ENCODE results near the gene CNPY3.

Gene CNPY3

GRCh38 chr6:42961020-42961470 is 31.8 kb downstream of the CNPY3 start:
- DNase-seq = no peak

GRCh38 chr6:42962096-42962495 is 32.8 kb downstream of the CNPY3 start:
- DNase-seq = no peak

GRCh38 chr6:42962502-42963178 is 33.4 kb downstream of the CNPY3 start:
- DNase-seq = no peak

GRCh38 chr6:42963179-42963854 is 34.0 kb downstream of the CNPY3 start:
- no peak for DNase-seq

GRCh38 chr6:42963855-42964605 is 34.8 kb downstream of the CNPY3 start:
- DNase-seq = no peak

GRCh38 chr6:42966571-42966970 is 37.3 kb downstream of the CNPY3 start:
- DNase-seq = no peak

GRCh38 chr6:42967228-42967627 is 37.9 kb downstream of the CNPY3 start:
- no peak for DNase-seq

- DNase-seq = no peak
These were observed 38.9 kb downstream of the CNPY3 start for GRCh38 chr6:42968126-42968701.

- DNase-seq = no peak
These were observed 39.5 kb downstream of the CNPY3 start for GRCh38 chr6:42968783-42969182.

- DNase-seq = no peak
These were observed 40.2 kb downstream of the CNPY3 start for GRCh38 chr6:42969431-42969830.

- no peak for DNase-seq
These were observed 40.7 kb downstream of the CNPY3 start for GRCh38 chr6:42969934-42970333.

- DNase-seq = no peak
These were observed 41.8 kb downstream of the CNPY3 start for GRCh38 chr6:42970871-42971612.

- no peak for DNase-seq
These were observed 42.6 kb downstream of the CNPY3 start for GRCh38 chr6:42971746-42972327.

- no peak for DNase-seq
These were observed 44.6 kb downstream of the CNPY3 start for GRCh38 chr6:42973926-42974325.

- DNase-seq = no peak
These were observed 45.7 kb downstream of the CNPY3 start for GRCh38 chr6:42974919-42975505.

- DNase-seq = no peak
These were observed 49.2 kb downstream of the CNPY3 start for GRCh38 chr6:42978487-42978838.

- peak; percentile 95 for DNase-seq
These were observed 49.7 kb downstream of the CNPY3 start, which contains the start of gene PEX6 for GRCh38 chr6:42978839-42979522. TSS of gene PEX6 (minus strand) at chr6:42979181. CDS start at chr6:42979150, 31 bp downstream.

GRCh38 chr6:42979523-42980177 is 50.4 kb downstream of the CNPY3 start:
- DNase-seq = no peak

- no peak for DNase-seq
These were observed 52.6 kb downstream of the CNPY3 start for GRCh38 chr6:42981836-42982235.

- peak; percentile 98 for DNase-seq
These were observed 55.0 kb downstream of the CNPY3 start, which contains the start of gene PPP2R5D for GRCh38 chr6:42984001-42984923. TSS of gene PPP2R5D (plus strand) at chr6:42984570. CDS start at chr6:42984678, 108 bp downstream.

All from CD4-positive, alpha-beta T cell treated with Interleukin-15 for 1 hour (primary cell).